ENCODE measurements around the gene TTC39B. TPM values are rescaled to one million over a fixed set of nuclear protein-coding genes. Genes with fewer than 3 reads are reported as not detected.

Gene TTC39B
- total RNA-seq, 2 experiments from 2014 or later, result 30.3 to 31.7 TPM

DNA sequence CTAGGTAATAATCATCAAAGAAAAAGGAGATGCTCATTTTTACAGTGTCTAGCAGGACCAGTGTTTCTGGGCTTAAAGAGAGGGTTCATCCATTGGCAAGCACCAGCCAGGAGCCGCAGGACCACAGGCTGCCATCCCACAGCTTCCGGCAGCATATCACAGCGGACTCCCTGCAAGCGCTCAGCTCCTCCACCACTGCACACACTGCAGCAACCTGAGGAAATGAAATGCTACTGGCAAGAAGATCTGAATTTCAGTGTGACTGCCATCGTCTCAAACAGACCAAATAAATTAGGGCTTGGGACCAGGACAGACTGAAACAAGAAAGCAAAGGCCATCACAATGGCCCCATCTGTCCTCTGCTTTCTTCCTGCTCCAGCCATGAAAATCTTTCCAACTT lies 114.2 kb downstream of the TTC39B start:
- Mint-ChIP-seq H3K4me1 (ENCODE audit: low read depth) (peaks cover 11% of the 10 kb centered on the region), H3K27ac (no peak overlapping the region), H3K36me3 (peaks cover 59% of the 10 kb centered on the region), H3K9me3 (no peaks in the 10 kb centered on the region), H3K4me3 (no peak overlapping the region), H3K27me3 (no peaks in the 10 kb centered on the region)
- CTCF ChIA-PET, result interaction anchor here (1.1 kb wide), 1 partner anchor 50 kb away, joined by 3 read pairs; no protein-coding TSS in a partner anchor
- no peak for DNase-seq
- POLR2A ChIA-PET, result no interaction called here
- intact Hi-C loops (cut with micrococcal nuclease), result no loop called here

DNA sequence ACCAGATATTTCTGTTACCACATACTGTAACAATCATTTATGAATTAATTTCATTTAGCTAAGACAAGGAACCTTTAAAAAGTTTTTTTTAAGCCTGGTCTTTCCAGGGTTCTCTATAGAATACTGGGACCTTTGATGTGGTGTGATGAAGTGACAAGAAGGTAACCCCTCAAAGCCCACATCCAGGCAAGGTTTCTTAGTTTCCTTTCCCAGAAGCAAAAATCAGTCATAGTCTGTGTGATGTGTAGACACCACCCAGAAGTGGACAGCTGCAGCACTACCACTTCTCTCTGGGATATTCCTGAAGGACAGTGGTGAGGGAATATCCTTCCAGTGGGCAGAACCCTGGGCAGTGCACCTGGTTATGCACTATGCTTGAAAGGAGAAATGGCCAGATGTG lies 115.6 kb downstream of the TTC39B start:
- H3K4me3 Mint-ChIP-seq, result no peak overlapping the region
- no peak overlapping the region for H3K27ac Mint-ChIP-seq
- POLR2A ChIA-PET, result no interaction called here
- no peaks in the 10 kb centered on the region for H3K27me3 Mint-ChIP-seq
- H3K36me3 Mint-ChIP-seq, result peaks cover 64% of the 10 kb centered on the region
- CTCF ChIA-PET, result no interaction called here
- peak; percentile 11 for DNase-seq
- peaks cover 11% of the 10 kb centered on the region for H3K4me1 Mint-ChIP-seq (ENCODE audit: low read depth)
- intact Hi-C loops (cut with micrococcal nuclease), result no loop called here
- no peaks in the 10 kb centered on the region for H3K9me3 Mint-ChIP-seq

DNA sequence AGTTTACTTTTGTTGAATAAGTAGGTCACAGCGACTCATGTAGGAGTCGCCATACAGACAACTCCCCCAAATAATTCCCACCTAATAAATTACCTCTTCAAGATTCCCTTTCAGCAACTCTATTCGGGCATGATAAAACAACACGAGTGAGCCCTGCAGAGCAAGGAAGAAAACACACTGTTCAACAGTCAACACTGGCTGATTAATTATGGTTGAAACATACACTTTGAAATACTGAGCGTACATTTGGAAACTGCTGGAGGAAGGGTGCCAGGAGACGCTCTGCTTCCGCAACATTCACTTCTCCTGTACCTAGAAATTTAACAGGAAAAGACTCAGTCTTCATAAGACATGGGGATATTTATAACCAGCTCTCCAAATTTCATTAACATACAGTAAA lies 117.5 kb downstream of the TTC39B start:
- Mint-ChIP-seq H3K27ac (no peak overlapping the region), H3K4me3 (no peak overlapping the region), H3K9me3 (no peaks in the 10 kb centered on the region), H3K36me3 (peaks cover 58% of the 10 kb centered on the region), H3K4me1 (ENCODE audit: low read depth) (peaks cover 11% of the 10 kb centered on the region), H3K27me3 (no peaks in the 10 kb centered on the region)
- POLR2A ChIA-PET, result no interaction called here
- intact Hi-C loops (cut with micrococcal nuclease), result no loop called here
- CTCF ChIA-PET, result no interaction called here
- no peak for DNase-seq

DNA sequence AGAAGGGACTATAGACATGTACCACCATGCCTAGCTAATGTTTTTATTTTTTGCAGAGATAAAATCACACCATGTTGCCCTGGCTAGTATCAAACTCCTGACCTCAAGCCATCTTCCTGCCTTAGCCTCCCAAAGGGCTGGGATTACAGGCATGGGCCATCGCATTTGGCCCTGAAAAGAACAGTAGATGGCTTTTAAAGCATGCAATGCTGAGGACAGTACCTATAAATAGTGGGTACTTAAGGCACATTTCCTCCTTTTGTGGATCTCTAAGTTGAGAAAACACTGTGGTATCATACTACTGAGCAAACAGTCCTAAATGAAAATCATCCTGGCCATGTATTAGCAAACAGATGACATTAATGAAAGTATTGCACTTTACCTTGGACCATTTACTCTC lies 119.4 kb downstream of the TTC39B start:
- Mint-ChIP-seq H3K27ac (no peak overlapping the region), H3K4me1 (ENCODE audit: low read depth) (peaks cover 11% of the 10 kb centered on the region), H3K9me3 (no peaks in the 10 kb centered on the region), H3K27me3 (no peaks in the 10 kb centered on the region), H3K36me3 (peaks cover 57% of the 10 kb centered on the region), H3K4me3 (no peak overlapping the region)
- ChIA-PET CTCF (no interaction called here), POLR2A (no interaction called here)
- DNase-seq, result no peak
- intact Hi-C loops (cut with micrococcal nuclease), result no loop called here

DNA sequence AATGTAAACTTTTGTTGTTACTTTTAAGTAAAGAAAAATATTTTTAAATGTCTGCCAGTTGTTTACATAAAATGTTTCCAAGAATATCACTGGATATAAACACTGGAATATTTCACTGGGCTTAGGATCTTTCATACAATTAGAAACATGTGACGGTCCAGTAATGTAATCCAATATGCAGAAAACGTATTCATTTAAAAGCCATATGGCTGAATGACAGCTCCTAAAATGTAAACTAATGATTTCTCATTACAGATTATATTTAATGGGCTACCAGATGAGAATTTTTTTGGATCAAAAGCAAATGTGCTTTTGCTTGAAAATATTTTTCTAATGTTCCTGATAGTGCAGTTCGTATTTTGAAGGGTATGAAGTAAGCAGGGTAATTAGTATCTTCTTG lies 124.3 kb downstream of the TTC39B start:
- Mint-ChIP-seq H3K4me3 (no peak overlapping the region), H3K4me1 (ENCODE audit: low read depth) (peaks cover 14% of the 10 kb centered on the region), H3K27me3 (no peaks in the 10 kb centered on the region), H3K27ac (no peak overlapping the region), H3K9me3 (no peaks in the 10 kb centered on the region), H3K36me3 (peaks cover 50% of the 10 kb centered on the region)
- no peak for DNase-seq
- ChIA-PET POLR2A (interaction anchor here (1.6 kb wide), 1 partner anchor 22 kb away, joined by 3 read pairs; no protein-coding TSS in a partner anchor), CTCF (no interaction called here)
- intact Hi-C loops (cut with micrococcal nuclease), result no loop called here

DNA sequence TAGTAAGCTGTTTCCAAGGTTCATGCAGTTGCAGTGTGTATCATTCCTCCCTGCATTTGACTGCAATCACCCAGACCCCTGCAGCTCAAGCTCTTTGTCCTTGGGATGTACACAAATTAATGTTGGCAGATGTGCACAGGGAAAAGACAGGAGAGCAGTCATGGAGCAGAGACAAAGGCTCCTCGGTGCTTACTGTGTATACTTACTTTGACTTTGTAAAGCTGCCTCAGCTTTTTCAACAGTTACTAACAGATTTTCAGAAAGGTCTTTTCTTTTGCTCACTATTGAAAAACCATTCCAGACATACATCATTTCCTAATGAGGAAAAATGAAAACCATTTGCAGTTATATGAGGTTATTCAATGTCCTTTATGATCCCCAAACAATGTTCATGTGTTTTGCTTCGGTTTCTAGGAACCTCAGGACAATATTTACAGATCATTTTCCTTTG lies 124.9 kb downstream of the TTC39B start:
- DNase-seq, result no peak
- no peak overlapping the region for H3K27ac Mint-ChIP-seq
- no peaks in the 10 kb centered on the region for H3K27me3 Mint-ChIP-seq
- ChIA-PET POLR2A (interaction anchor here (1.6 kb wide), 1 partner anchor 23 kb away, joined by 3 read pairs; no protein-coding TSS in a partner anchor), CTCF (no interaction called here)
- H3K4me3 Mint-ChIP-seq, result no peak overlapping the region
- H3K36me3 Mint-ChIP-seq, result peaks cover 49% of the 10 kb centered on the region
- no peaks in the 10 kb centered on the region for H3K9me3 Mint-ChIP-seq
- peaks cover 14% of the 10 kb centered on the region for H3K4me1 Mint-ChIP-seq (ENCODE audit: low read depth)
- intact Hi-C loops (cut with micrococcal nuclease), result no loop called here

DNA sequence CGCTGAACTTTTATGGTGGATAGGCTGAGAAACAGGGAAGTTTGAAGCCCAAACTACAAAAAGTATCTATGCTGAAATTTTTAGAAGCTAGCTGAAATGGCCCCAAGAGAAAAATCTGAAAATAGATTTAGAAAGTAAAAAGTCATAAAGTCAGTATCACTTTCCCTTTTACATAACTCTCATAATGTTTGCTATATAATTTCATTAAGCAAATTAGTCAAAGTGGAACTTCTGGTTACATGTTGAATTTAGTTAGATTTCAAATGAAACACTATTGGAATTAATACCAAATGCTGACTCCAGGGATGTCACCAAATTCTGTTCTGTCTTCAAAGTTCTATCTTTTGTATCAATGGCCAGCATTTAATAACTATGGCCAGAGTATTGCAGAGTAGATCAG lies 126.9 kb downstream of the TTC39B start:
- H3K4me1 Mint-ChIP-seq (ENCODE audit: low read depth), result peaks cover 14% of the 10 kb centered on the region
- no peak for DNase-seq
- H3K9me3 Mint-ChIP-seq, result no peaks in the 10 kb centered on the region
- ChIA-PET POLR2A (no interaction called here), CTCF (interaction anchor here (0.6 kb wide), 1 partner anchor 321 kb away, joined by 3 read pairs; no protein-coding TSS in a partner anchor)
- H3K27me3 Mint-ChIP-seq, result no peaks in the 10 kb centered on the region
- no peak overlapping the region for H3K27ac Mint-ChIP-seq
- peaks cover 44% of the 10 kb centered on the region for H3K36me3 Mint-ChIP-seq
- H3K4me3 Mint-ChIP-seq, result no peak overlapping the region
- intact Hi-C loops (cut with micrococcal nuclease), result no loop called here

DNA sequence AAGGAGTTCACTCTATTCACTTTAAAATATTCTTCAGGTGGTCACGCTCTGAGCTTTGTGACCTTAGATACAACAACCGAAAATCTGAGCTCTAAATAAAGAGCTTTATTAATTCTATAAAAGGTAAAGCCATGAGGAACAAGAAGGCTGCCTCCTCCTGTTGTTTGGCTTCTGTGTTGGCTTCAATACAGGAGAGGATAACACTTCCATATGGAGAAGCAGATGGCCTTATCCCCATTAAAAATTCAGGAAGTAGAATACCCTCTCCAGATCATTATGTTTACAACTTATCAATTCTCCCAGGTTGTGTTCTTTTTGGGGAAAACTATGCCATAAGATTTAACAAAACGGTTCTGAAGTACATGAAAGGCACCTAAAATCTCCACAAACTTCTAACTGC lies 128.4 kb downstream of the TTC39B start:
- Mint-ChIP-seq H3K4me3 (no peak overlapping the region), H3K4me1 (ENCODE audit: low read depth) (peaks cover 14% of the 10 kb centered on the region), H3K27me3 (no peaks in the 10 kb centered on the region), H3K36me3 (peaks cover 50% of the 10 kb centered on the region), H3K9me3 (no peaks in the 10 kb centered on the region), H3K27ac (no peak overlapping the region)
- ChIA-PET CTCF (interaction anchor here (1.2 kb wide), 1 partner anchor 53 kb away, joined by 4 read pairs; no protein-coding TSS in a partner anchor), POLR2A (no interaction called here)
- intact Hi-C loops (cut with micrococcal nuclease), result no loop called here
- DNase-seq, result no peak

DNA sequence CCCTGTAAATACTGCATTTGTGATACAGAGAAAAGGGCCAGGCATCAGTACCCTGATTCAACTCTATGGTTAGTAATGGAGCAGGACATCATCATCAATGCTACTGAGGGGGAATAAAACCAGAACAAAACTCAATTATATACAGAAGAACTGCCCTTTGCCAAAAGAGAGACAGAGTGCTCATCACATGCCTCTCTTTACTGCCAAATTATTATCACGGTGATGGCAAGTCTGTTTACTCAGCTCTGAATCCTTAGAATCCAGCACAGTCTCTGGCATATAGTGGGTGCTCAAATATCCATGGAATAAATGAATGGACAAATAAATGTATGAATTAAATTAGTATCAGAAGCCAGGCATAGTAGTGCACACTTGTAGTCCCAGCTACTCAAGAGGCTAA lies 130.2 kb downstream of the TTC39B start:
- Mint-ChIP-seq H3K4me3 (no peak overlapping the region), H3K36me3 (peaks cover 53% of the 10 kb centered on the region), H3K4me1 (ENCODE audit: low read depth) (peaks cover 14% of the 10 kb centered on the region), H3K9me3 (no peaks in the 10 kb centered on the region), H3K27me3 (no peaks in the 10 kb centered on the region), H3K27ac (no peak overlapping the region)
- intact Hi-C loops (cut with micrococcal nuclease), result no loop called here
- CTCF ChIA-PET, result no interaction called here
- POLR2A ChIA-PET, result no interaction called here
- DNase-seq, result no peak

DNA sequence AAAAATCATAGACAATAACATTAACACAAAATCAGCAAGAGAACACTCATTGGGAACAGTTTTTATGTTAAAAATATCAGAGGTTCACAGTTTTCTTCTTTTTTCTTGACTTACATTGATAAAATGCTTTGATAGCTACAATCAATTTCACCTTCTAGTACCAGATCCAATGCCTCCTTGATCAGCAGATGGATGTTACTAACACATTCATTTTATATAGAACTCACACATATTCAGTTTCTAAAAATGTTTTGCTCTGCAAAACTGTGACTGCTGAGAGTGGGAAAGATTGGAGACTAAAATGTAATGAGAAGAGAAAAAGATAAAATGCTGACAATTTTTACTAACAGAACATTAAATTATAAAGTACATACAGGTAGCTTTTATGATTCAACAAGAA lies 143.1 kb downstream of the TTC39B start:
- no peaks in the 10 kb centered on the region for H3K9me3 Mint-ChIP-seq
- H3K36me3 Mint-ChIP-seq, result peaks cover 8% of the 10 kb centered on the region
- no peaks in the 10 kb centered on the region for H3K4me1 Mint-ChIP-seq (ENCODE audit: low read depth)
- no peaks in the 10 kb centered on the region for H3K27me3 Mint-ChIP-seq
- intact Hi-C loops (cut with micrococcal nuclease), result no loop called here
- no peak overlapping the region for H3K4me3 Mint-ChIP-seq
- CTCF ChIA-PET, result no interaction called here
- no peak overlapping the region for H3K27ac Mint-ChIP-seq
- POLR2A ChIA-PET, result no interaction called here
- no peak for DNase-seq

DNA sequence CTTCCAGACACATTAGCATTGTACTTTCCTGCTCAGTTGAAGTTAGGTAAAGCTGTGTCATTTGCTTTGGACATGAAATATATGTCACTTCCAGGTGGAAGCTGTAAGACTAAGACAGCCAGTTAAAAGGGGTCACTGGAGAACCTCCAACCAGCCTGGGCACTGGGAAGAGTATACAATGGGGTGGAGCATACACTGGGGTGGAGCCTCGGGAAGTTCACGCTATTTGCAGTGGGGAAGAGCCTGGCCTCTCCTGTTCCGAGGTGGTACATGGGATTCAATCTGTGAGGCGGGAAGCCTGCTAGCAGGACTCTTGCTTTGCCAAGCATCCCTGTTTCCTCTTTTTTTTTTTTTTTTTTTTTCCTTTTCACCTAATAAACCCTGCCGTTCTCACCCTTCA lies 145.3 kb downstream of the TTC39B start:
- POLR2A ChIA-PET, result no interaction called here
- intact Hi-C loops (cut with micrococcal nuclease), result no loop called here
- Mint-ChIP-seq H3K4me1 (ENCODE audit: low read depth) (no peaks in the 10 kb centered on the region), H3K27me3 (no peaks in the 10 kb centered on the region), H3K36me3 (peaks cover 3% of the 10 kb centered on the region), H3K27ac (no peak overlapping the region), H3K9me3 (no peaks in the 10 kb centered on the region), H3K4me3 (no peak overlapping the region)
- no peak for DNase-seq
- CTCF ChIA-PET, result no interaction called here

DNA sequence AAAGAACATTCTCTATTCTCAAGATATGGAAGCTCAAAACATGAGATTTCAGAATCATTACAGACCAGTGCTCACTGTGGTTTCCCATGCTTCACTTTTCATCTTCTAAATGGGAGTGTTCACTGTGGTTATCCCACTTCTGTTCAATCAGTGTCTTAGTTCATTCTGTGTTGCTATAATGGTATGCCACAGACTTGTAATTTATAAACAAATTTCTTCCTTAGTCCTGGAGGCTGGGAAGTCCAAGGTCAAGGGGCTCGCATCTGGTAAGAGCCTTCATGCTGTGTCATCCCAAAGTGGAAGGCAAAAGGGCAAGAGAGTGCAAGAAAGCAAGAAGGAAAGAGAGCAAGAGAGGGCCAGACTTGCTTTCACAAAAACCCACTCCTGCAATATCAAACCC lies 146.3 kb downstream of the TTC39B start:
- H3K4me1 Mint-ChIP-seq (ENCODE audit: low read depth), result no peaks in the 10 kb centered on the region
- no peaks in the 10 kb centered on the region for H3K9me3 Mint-ChIP-seq
- intact Hi-C loops (cut with micrococcal nuclease), result no loop called here
- H3K4me3 Mint-ChIP-seq, result no peak overlapping the region
- H3K27me3 Mint-ChIP-seq, result no peaks in the 10 kb centered on the region
- ChIA-PET CTCF (no interaction called here), POLR2A (no interaction called here)
- H3K27ac Mint-ChIP-seq, result no peak overlapping the region
- peaks cover 2% of the 10 kb centered on the region for H3K36me3 Mint-ChIP-seq
- DNase-seq, result no peak

DNA sequence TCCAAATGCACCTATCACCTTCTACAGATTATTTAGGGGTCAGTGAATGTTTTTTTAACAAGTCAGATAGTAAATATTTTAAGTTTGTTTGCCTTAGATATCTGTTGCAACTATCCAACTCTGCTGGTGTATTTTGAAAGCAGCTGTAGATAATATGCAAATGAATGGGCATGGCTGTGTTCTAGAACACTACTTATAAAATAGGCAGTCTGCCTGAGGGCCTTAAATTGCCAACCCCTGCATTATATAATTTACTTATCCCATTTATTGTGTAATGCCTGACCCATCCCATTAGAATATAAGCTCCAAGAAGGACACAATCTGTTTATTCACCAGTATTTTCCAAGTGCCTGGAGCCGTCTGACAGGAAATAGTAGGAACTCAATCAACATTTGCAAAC lies 149.0 kb downstream of the TTC39B start:
- Mint-ChIP-seq H3K4me3 (no peak overlapping the region), H3K9me3 (no peaks in the 10 kb centered on the region), H3K27me3 (peaks cover 3% of the 10 kb centered on the region), H3K4me1 (ENCODE audit: low read depth) (no peaks in the 10 kb centered on the region), H3K27ac (no peak overlapping the region), H3K36me3 (no peaks in the 10 kb centered on the region)
- intact Hi-C loops (cut with micrococcal nuclease), result no loop called here
- ChIA-PET POLR2A (no interaction called here), CTCF (no interaction called here)
- DNase-seq, result no peak

DNA sequence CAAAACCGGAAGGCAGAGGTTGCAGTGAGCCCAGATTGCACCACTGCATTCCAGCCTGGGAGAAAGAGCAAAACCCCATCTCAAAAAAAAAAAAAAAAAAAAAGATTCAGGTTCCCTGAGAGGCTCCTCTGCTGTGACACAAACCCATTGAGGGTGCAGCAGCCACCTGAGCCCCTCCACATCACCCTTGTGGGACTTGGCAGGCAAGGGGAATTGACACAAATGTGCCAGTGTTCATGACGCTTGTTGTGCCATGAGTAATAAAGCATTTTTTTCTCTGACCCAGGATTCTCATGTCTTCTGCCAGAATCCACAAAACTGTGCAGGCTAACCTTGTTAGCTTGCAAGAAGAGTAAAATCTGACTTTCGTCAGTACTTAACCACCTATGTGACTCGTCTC lies 149.6 kb downstream of the TTC39B start:
- intact Hi-C loops (cut with micrococcal nuclease), result no loop called here
- Mint-ChIP-seq H3K9me3 (no peaks in the 10 kb centered on the region), H3K27ac (no peak overlapping the region), H3K36me3 (no peaks in the 10 kb centered on the region), H3K4me3 (no peak overlapping the region), H3K27me3 (peaks cover 3% of the 10 kb centered on the region), H3K4me1 (ENCODE audit: low read depth) (no peaks in the 10 kb centered on the region)
- CTCF ChIA-PET, result no interaction called here
- DNase-seq, result no peak
- POLR2A ChIA-PET, result no interaction called here

All from activated CD4-positive, alpha-beta memory T cell treated with anti-CD3 and anti-CD28 coated beads for 36 hours (primary cell).